Activated naive CD4-positive, alpha-beta T cell treated with anti-CD3 and anti-CD28 coated beads, Interleukin-2, amount 50 U/mL, for 16 hours (primary cell): ENCODE measurements around the gene NLN.
"Not testable (repeated sequence)": the region's sequence is repeated elsewhere in the genome, so short reads cannot be mapped to it uniquely, and the experiment has no call there.

ENCODE experiments used
- DNase-seq: peaks from one replicate; pipeline ENCODE4 v3.0.0-alpha.2; 2020

Gene NLN

DNA sequence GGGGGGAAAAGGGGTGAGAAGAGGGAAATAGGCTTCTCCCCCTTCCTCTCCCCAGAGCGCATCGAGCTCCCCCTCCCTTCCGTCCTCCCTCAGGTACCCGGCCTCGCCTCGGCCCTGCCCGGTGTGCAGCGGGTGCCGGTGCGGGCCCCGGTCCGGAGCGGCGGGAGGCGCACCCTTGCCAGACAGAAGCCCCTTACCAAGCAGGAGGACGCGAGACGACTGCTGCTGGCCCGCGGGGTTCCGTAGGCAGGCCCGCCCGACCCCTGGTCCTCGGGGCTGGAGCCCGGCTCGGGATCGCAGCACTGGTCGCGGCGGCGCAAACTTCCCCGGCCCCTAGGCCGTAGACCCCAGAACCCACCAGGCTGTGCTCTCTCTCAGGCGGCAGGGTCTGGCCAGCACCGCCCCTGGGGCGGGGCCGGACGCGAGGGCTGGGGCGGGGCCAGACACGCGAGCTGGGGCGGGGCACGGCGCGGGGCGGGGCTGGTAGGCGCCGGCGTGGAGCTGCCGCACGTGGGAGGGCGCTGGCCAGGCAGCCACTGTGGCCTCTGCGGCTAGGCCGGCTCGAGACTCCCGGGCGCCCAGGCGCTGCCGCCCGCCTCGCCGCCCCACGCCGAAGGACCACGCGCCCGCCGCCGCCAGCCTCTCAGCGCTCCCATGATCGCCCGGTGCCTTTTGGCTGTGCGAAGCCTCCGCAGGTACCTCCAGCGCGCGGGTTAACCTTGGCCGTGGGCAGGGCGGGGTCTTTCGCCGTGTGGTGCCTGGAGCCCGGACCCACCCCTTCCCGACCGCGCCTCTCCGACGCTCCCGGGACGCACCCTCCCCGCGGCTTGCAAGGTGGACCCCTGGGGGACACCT lies at the start of gene NLN, which contains the start of gene SGTB:
TSS of gene NLN (plus strand) at position 486 of the 855 bp plus-strand sequence. CDS start at position 655, 169 bp downstream.
TSS of gene SGTB (minus strand) at position 390 of the 855 bp plus-strand sequence. CDS start 1,302 bp downstream, outside the sequence.
- peak; percentile 85 for DNase-seq

DNA sequence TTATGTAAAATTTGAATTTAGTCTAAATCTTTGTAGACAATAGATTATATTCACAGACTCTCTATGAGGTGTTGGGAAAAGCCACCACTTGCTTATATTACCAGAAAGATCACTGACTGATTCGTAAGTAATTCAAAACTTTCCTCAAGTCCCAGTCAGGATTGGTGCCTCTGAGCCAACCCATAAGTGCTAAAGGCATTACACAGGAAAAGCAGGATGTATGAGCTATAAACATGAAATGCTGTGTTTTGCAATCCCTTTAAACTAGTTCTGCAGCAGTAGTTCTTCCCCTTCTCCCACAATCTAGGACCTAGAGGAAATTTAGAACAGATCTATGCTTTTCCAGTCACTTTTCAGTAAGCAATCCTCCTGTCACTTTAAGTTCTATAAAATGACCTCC lies 49.2 kb upstream of the NLN start:
- DNase-seq = no peak

DNA sequence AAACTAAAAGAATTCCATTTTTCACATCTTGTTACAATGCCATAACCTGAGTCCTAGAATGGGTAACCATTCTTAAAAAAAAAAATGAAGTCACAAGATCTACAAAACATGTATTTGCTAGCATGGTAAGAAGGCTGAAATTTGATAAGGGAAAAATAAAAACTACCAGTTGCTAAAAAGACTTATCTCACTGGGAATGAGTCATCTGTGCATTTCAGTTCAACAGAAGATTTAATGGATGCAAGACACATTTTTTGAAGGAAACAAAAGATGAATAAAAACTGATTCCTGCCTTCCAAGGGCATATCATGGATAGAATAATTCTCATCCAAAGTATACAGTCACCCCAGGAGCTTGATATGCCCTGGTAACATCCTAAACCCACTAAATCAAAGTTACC lies 47.3 kb upstream of the NLN start:
- DNase-seq = no peak

DNA sequence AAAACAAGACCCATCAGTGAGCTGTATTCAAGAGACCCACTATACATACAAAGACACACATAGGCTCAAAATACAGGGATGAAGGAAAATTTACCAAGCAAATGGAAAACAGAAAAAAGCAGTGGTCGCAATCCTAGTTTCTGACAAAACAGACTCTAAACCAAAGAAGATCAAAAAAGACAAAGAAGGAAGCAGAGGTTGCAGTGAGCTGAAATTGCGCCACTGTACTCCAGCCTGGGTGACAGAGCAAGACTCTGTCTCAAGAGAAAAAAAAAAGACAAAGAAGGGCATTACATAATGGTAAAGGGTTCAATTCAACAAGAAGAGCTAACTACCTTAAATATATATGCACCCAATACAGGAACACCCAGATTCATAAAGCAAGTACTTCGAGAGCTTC lies 45.9 kb upstream of the NLN start:
- not testable (repeated sequence) for DNase-seq

DNA sequence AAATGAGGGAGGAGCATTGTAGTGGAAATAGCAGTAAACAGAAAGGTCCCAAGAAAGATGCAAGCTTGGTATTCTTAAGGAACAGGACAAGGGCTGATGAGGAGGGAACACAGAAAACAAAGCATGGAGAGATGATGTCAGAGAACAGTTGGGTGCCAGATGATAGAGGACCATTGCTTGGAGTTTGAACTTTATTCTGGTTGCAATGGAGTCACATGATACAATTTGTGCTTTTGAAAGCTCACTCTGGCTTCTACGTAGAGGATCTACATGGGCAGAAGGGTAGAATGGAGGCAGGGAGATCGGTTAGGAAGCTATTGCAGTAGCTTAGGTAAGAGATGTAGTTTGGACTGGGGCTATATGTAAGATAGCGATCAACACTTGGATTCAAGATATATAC lies 39.9 kb upstream of the NLN start:
- DNase-seq = no peak

DNA sequence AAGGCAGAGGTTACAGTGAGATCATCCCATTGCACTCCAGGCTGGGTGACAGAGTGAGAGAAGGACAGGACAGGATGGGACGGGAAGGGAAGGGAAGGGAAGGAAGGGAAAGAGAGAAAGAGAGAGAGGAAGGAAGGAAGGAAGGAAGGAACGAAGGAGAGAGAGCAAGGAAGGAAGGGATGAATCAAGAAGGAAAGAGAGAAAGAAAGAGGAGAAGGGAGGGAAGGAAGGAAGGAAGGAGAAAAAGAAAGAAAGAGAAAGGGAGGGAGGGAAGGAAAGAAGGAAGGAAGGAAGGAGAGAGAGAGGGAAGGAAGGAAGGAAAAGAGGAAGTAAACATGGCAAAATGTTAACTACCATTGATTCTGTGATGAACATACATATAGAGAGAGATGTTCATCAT lies 28.9 kb upstream of the NLN start:
- DNase-seq = no peak

DNA sequence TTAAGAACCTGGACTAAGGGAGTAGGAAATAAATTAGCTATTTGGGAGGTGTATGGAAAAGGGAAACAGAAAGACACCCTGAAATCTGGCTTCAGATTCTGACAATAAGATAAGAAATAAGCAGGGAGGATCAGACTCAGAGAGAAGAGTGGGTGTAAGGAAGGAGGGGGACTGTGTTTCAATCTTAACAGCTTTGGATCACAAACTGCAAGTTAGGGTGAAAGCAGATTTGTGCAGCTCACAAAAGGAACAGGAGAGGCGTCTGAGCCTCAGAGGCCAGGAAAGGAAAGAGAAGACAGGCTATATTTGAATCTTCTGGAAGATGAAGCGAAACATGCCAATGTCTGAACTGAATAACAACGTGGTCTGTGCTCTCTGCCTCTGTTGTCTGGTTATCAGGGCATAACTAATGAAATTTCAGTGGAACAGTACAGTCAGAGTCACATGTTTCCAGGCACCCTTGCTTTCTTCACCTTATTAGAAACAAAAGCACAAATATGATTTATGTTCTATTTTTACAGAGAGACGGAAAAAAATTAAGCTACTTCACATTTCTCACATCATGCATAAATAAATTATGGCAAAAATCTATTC lies 26.7 kb upstream of the NLN start:
- DNase-seq = no peak

DNA sequence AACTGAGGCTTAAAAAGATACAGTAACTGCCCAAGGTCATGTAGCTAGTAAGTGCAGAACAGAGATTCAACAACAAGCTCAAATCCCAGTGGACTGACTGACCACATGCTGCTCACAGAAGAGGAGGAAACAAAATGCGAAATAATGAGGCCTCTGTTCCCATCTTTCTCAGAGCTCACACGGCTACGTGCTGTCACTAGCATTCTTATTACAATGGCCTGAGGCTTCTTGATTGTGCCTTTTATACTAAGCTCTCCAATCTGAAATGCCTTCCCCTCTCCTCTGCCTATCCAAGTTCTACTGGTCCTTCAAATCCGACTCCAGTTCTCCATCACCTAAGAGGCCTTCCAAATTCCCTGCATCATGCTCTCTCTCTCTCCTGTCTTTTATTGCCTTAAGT lies 26.1 kb upstream of the NLN start:
- no peak for DNase-seq

DNA sequence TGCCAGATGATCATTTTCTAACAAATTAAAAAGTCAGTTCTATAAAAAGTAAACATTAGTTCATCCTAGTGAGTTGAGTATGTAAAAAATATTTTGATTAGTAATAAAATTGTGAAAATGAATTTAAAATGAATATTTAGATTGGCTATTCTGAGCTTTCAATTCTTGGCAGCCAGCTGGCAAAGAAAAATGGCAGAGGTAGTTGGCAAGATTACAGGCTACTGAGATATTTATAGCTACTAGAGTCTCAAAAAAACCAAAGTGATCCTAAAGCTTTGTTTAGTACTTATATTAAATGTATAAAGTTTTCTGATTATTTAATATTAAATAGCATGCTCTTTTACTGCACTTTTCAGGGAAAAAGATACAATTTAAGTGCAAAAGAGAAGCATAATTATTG lies 25.1 kb upstream of the NLN start:
- DNase-seq = no peak

DNA sequence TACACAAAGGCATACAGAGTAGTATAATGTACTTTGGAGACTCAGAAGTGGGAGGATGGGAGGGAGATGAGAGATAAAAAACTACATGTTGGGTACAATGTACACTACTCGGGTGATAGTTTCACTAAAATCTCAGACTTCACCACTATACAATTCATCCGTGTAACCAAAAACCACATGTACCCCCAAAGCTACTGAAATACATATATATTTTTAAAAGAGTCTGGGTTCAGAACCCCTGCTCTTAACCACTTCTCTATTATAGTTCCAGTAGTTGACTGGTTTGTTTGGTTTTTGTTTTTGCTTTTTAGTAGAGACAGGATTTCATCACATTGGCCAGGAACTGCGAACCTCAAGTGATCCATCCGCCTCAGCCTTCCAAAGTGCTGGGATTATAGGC lies 22.7 kb upstream of the NLN start:
- no peak for DNase-seq

DNA sequence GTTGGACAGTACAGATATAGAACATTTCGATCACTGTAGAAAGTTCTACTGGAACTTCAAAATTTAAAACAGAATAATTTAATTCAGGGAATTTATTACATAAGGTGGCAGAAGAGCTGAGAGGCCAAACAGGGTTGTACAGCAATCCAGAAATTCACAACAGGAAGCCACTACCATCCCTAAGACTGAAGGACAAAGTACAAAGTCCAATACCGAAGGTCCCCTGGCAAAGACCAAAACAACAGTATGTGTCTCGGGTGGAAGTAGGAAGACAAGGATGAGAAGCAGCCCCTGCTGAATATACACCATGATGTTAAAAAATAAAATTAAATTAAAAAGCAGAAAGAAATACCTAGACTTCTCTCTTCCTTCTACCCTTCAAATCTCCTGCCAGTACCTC lies 20.0 kb upstream of the NLN start:
- DNase-seq = no peak

DNA sequence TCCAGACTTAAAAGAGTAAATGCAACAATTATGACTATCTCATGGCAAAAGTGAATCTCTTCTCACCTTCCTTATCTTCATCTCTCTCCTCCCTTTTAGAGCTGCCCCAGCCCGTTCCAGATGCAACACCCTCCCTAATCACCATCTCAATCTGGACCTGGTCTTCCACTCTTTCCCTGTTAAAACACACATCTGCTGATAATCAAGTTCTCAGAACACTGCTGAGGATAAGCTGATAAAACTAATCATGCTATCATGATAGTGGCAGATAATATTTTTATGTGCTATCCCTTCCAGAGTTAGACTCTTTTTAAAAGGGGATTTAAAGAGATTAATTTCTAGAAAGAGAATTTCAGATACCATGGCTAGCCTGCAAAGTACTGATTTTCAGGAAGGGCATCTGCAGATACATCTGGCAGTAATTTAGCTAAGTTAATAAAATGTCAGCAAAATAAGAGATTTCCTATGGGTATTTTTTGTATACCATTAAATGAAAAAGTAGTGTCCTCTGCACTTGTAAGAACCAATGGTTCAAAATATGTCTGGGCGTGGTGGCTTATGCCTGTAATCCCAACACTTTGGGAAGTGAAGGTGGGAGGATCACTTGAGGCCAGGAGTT lies 17.3 kb upstream of the NLN start:
- DNase-seq = no peak

DNA sequence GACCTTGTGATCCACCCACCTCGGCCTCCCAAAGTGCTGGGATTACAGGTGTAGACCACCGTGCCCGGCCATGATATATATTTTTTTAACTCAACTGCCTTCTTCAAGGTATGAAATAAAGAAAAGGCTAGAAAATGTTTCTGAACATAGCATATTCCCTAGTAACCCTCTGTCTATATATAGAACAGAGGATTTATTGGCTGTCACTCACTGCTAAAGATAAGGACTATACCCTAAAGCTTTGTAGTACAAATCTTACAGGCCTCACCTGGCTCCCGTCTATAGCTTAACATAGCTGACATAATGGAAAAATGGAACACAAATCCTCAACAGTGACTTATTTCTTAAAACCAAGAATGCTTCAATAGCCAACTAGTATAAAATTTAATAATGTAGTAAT lies 14.3 kb upstream of the NLN start:
- no peak for DNase-seq

DNA sequence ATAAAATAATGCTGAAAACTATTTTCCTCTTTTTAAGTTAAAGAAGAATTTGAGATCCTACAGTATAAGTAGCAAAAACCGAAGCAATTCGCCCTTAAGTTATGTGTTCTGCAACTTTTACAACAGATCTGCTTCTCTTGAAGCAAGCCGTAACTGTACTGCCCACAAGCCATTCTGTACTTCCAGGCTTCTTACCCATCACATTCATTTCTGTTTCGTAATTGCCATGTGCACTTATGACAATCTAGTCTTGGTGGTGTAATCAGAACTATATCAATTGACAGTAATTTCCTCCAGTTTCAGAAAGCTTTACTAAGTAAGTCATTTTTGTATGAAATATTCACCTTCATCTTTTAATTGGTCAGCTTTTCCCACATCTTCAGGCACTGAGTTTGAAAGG lies 13.9 kb upstream of the NLN start:
- DNase-seq = no peak

DNA sequence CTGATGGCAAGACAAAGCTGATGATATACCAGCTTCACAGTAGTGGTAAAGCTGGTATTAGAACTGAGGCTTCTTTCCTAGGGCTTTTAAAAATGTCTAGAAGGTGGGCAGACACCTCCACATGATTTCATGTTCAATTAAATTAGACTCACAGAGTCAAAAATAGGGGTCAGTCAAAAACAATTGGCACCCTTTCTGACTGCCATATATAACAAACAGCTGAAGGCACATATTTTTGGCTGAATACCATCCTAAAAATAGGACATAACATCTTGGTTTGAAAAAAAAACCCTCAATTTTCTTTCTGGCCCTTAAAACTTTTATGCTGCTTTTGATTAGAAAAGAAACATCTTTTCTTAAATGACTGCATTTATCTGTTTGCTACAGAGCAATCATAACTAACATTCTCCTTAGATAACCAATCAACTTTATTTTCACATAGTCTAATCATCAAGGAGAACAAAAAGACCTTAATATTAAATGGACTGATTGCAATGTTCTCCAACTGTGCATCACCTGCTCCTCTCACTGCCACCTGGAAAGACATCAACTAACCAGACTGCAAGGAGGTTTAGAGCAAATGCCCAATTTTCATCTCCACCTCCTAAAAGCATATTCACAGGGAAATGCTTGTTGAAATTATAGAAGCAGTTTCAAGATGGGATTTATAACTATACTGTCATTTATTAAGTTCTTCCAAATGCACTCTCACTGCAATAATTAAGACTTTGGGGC lies 3.3 kb upstream of the NLN start:
- no peak for DNase-seq

DNA sequence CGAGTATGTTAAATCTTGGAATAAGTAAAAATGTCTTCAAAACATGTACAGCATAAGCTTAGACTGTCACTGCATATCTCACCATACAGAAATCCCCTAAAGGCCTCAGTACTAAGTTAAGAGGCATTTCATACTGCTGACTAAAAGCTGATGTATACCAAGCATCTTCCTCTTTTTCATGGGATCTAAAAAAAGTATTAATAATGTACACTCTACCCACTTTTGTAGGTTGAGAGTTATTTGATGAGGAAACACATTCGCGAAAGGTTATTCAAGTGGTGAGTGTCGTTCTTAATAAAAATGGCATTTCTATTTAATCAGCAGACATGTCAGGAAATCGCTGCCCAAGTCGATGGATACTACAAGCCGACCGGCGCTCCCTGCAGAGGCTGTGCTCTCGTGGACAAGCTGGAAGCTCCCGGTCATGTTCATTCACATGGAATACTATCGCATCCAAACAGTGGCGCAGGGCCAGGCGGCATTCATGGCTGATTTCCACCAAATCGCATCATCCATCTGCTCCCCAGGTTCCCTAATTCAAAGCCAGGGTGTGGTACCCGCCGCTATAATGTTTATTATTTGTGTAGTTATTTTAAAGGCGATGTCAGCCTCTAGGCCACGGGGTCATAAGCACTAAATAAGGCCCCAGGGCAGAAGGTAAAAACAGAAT lies 820 bp upstream of the NLN start:
- peak; percentile 16 for DNase-seq

DNA sequence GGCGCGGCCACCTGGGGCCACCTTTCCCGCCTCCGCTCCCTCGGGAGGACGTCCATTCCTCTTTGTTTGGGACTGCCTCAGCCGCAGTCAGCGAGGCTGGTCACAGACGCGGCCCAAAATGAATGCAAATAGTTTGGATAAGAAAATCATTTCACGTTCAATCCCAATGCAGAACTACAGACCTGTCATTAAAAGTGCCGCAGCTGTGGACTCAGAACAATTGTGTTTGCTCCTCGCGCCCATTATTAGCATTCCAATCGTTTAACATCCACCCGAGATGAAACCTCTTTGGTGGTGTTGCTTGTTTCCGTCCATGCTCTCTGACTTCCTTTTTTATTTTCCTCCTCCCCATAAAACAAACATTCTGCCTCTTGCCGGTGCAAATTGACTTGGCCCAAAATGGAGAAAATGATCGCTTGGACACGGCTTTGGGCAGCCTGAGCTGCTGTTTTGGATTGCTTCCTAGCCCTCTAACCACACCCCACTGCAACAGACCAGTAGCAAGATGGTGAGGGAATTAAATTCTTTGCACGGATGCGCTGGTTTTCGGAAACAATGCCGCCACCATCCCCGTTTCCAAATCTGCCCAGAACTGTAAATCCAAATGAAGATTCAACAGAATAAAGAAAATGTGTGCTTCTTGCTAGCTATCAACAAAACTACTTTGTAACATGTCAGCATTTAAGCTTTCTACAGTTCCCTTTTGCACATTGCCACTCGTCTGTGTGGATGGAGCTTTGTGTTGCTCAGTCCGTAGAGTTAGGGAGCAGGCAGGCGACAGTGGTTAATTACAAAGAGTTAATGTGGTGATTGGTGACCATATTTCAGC lies 784 bp downstream of the NLN start:
- no peak for DNase-seq

DNA sequence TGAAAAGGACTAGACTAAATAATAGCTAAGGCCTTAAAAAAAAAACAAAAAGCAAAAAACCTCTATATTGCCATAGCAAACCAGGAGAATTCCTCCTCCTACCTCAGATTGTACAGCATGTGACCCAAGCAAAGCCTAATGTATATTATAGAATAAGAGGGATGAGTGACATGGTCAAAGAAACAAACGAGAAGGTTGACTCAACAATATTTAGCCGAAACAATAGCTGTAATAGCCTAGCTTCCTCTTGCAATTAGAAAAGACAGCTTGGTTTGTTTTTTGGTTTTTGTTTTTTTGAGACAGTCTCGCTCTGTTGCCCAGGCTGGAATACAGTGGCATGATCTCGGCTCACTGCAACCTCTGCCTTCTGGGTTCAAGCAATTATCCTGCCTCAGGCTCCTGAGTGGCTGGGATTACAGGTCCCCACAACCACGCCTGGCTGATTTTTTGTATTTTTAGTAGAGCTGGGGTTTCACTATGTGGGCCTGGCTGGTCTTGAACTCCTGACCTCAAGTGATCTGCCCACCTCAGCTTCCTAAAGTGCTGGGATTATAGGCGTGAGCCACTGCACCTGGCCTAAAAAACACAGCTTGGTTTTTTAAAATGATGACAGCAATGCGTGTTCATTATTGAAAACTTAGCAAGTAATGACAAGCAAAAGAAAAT lies 5.6 kb downstream of the NLN start:
- DNase-seq = no peak

DNA sequence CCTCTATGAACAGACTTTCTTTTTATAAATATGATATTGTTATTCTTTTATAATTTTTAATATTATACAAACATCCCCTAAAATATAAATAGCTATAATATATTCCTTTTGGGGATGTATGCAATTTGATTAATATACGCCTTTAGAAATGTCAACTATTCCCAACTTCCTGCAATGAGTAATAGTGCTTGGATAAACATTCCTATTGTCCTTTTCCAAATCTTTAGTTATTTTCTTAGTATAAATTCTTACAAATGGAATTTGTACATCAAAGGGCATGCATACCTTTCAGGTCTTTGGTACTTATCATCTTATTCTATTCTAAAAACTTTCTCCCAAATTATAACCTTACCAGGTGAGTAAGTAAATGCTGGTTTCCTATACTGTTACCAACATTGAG lies 6.2 kb downstream of the NLN start:
- no peak for DNase-seq

DNA sequence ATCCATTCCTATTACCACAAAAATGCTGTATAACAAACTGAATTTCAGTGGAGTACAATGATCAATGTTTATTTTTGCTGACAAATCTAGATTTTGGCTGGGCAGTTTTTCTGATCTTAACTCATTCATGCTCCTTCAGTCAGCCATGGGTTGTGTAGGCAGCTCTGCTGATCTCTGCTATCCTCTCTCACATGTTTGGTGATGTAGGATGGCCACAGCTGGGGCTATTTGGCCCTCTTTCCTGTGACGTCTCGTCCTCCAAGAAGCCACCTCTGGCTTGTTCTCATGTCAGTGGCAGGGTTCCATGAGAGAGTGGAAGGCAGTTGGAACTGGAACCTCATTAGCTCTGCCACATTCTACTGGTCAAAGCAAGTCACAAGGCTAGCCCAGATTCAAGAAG lies 8.9 kb downstream of the NLN start:
- no peak for DNase-seq

DNA sequence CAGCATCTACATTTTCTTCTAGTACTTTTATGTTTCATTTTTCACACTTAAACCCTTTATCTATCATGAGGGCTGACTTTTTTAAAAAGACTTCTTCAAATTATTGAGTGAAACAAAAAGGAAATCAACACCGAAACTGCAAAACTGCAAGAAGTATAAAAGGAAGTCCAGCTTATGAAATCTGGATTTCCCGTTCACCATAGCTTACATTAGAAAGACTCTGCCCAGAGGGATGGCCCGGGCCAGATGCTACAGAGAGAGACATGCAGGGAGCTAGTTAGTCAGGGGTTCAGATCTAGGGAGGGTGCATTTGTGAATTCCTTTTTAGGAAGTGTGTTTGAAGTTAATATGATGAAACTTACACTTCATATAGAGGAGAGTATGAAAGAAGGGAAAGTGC lies 10.0 kb downstream of the NLN start:
- DNase-seq = not testable (repeated sequence)
